CD4-positive, alpha-beta memory T cell (primary cell): ENCODE results near the gene ZNF628. TPM values are rescaled to one million over a fixed set of nuclear protein-coding genes. Genes with fewer than 3 reads are reported as not detected.

Source experiments
- CTCF ChIA-PET: fragments of 350-600 bp; sonication (Branson Sonifier 250); formaldehyde crosslinking; loops from one replicate; lab custom pipeline; 2021; ENCODE audit warnings: inconsistent platforms; ENCODE audit not compliant: partially characterized antibody; lab: Charles Lee
- POLR2A ChIA-PET: fragments of 350-600 bp; sonication (Branson Sonifier 250); formaldehyde crosslinking; loops from one replicate; lab custom pipeline; 2021; ENCODE audit not compliant: partially characterized antibody; lab: Charles Lee
- DNase-seq, 5 donors: peaks; one replicate each; pipeline versions ENCODE4 v3.0.0 to v3.0.0-alpha.2; 2020 to 2022; ENCODE audit warnings: mixed read lengths in 1 of 5
- H3K27ac ChIP-seq: one replicate; pipeline ENCODE4 v1.7.0; 2013; ENCODE audit warnings: low read depth, low read length
- H3K27me3 ChIP-seq: 2 replicates; pipeline ENCODE4 v1.7.0; 2013; ENCODE audit warnings: mild to moderate bottlenecking, low read length, moderate library complexity; ENCODE audit not compliant: insufficient read depth
- H3K36me3 ChIP-seq: 2 replicates; pipeline ENCODE4 v1.7.0; 2013; ENCODE audit warnings: mild to moderate bottlenecking, low read length, moderate library complexity; ENCODE audit not compliant: insufficient read depth
- H3K4me1 ChIP-seq: 2 replicates; pipeline ENCODE4 v1.7.0; 2013; ENCODE audit warnings: mild to moderate bottlenecking, low read length, moderate library complexity; ENCODE audit not compliant: insufficient read depth
- H3K4me3 ChIP-seq, 2 donors: one replicate each; pipeline ENCODE4 v1.7.0; 2013; ENCODE audit warnings: low read length in 2 of 2, mild to moderate bottlenecking in 1 of 2
- H3K9me3 ChIP-seq, 2 donors: one replicate each; pipeline ENCODE4 v1.7.0; 2013; ENCODE audit warnings: low read length in 2 of 2, control low read depth in 1 of 2; ENCODE audit not compliant: control insufficient read depth in 1 of 2
- H3K27ac Mint-ChIP-seq, 7 donors: one replicate each; pipeline ENCODE4 v1.8.0; 2020 to 2021; ENCODE audit warnings: mixed read lengths in 7 of 7, mild to moderate bottlenecking in 6 of 7, inconsistent platforms in 3 of 7, moderate library complexity in 3 of 7
- H3K27me3 Mint-ChIP-seq, 2 donors: one replicate each; pipeline ENCODE4 v1.8.0; 2020 to 2021; ENCODE audit warnings: mixed read lengths in 2 of 2
- H3K36me3 Mint-ChIP-seq, 2 donors: one replicate each; pipeline ENCODE4 v1.8.0; 2020 to 2021; ENCODE audit warnings: mixed read lengths in 2 of 2, inconsistent platforms in 1 of 2, mild to moderate bottlenecking in 1 of 2
- H3K4me1 Mint-ChIP-seq, 4 donors: one replicate each; pipeline ENCODE4 v1.8.0; 2020 to 2021; ENCODE audit warnings: mixed read lengths in 4 of 4, mild to moderate bottlenecking in 1 of 4
- H3K4me3 Mint-ChIP-seq, 8 donors: one replicate each; pipeline ENCODE4 v1.8.0; 2020 to 2021; ENCODE audit warnings: mixed read lengths in 8 of 8, mild to moderate bottlenecking in 7 of 8, moderate library complexity in 6 of 8, inconsistent platforms in 3 of 8
- H3K9me3 Mint-ChIP-seq, 8 donors: one replicate each; pipeline ENCODE4 v1.8.0; 2020 to 2021; ENCODE audit warnings: mixed read lengths in 8 of 8, mild to moderate bottlenecking in 5 of 8, inconsistent platforms in 3 of 8, moderate library complexity in 1 of 8
- intact Hi-C: fragments of 100-400 bp; cut with micrococcal nuclease; formaldehyde crosslinking; loops from one replicate; pipeline ENCODE4 v1.15.1; 2023
- polyA plus RNA-seq, 2 donors: library from polyadenylated mRNA; unstranded; fragments of 300-500 nt; fragmentation: Illumina TruSeq; gene quantifications; one replicate each; pipeline ENCODE4 v1.2.3, GENCODE V29; 2021
- total RNA-seq, 2 experiments: library from RNA; stranded (reverse); gene quantifications; one replicate each; pipeline ENCODE4 v1.2.3, GENCODE V29; 2021

ZNF628 gene
- total and polyA plus RNA-seq, 4 experiments from 2014 or later = 0.47 to 9.1 (median 8.1) TPM; not detected in 1

DNA sequence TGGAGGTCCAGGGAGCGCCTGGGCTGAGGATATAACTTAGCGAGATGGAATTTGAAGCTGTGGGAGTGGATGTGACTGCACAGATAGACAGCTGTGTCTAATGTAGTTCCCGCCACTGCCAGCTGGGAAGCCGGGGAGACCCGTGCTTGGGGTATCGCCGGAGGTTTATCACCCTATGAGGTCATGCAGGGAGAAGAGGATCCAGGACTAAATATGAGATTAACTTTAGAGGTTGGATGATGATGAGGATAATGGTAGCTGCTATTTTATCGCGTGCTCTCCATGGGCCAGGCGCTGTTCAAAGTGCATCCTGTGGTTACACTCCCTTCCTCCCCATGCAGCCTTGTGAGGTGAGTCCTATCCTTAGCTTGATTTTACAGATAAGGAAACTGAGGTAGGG, 31.7 kb downstream of the ZNF628 start:
- intact Hi-C loops = no loop called here
- H3K9me3 Mint-ChIP-seq = no peaks in the 10 kb centered on the region
- DNase-seq = no peak
- Histone ChIP-seq H3K27me3 (no peaks in the 10 kb centered on the region), H3K36me3 (no peaks in the 10 kb centered on the region), H3K27ac (no peak overlapping the region), H3K9me3 (no peaks in the 10 kb centered on the region), H3K4me3 (no peak overlapping the region), H3K4me1 (peaks cover 4% of the 10 kb centered on the region)
- H3K36me3 Mint-ChIP-seq = no peaks in the 10 kb centered on the region
- peaks cover 18 to 23% of the 10 kb centered on the region in 2 donors for H3K27me3 Mint-ChIP-seq
- ChIA-PET CTCF (interaction anchor here (1.1 to 2.5 kb wide), 4 partner anchors 40 to 367 kb away, joined by 3 to 8 read pairs (median 5); no protein-coding TSS in a partner anchor), POLR2A (no interaction called here)
- H3K4me3 Mint-ChIP-seq = no peak overlapping the region
- peaks cover 2 to 11% (median 8%) of the 10 kb centered on the region in 4 donors for H3K4me1 Mint-ChIP-seq
- H3K27ac Mint-ChIP-seq = no peak overlapping the region

GRCh38 chr19:55516878-55517620, 40.6 kb downstream of the ZNF628 start:
- POLR2A ChIA-PET = interaction anchor here (0.7 to 0.8 kb wide), 3 partner anchors 13 to 116 kb away, joined by 3 to 4 read pairs (median 3); no protein-coding TSS in a partner anchor

GRCh38 chr19:55519451-55520311, 43.3 kb downstream of the ZNF628 start:
- POLR2A ChIA-PET = interaction anchor here (0.9 kb wide), 1 partner anchor 86 kb away, joined by 3 read pairs; no protein-coding TSS in a partner anchor
- Histone ChIP-seq H3K36me3 (no peaks in the 10 kb centered on the region), H3K27ac (no peak overlapping the region), H3K9me3 (no peaks in the 10 kb centered on the region), H3K27me3 (no peaks in the 10 kb centered on the region), H3K4me3 (no peak overlapping the region), H3K4me1 (peaks cover 6% of the 10 kb centered on the region)
- Mint-ChIP-seq H3K36me3 (no peaks in the 10 kb centered on the region), H3K27me3 (peaks cover 2 to 4% of the 10 kb centered on the region in 2 donors), H3K27ac (no peak overlapping the region), H3K4me1 (peaks cover 3 to 4% (median 3%) of the 10 kb centered on the region in 4 donors), H3K4me3 (no peak overlapping the region), H3K9me3 (no peaks in the 10 kb centered on the region)
- DNase-seq = no peak
- CTCF ChIA-PET = interaction anchor here (0.8 to 1.3 kb wide), 2 partner anchors 16 to 86 kb away, joined by 3 to 6 read pairs; partner anchors contain the start of gene ZNF865
- intact Hi-C loops = no loop called here

More at GRCh38 chr19:55516878-55517620, 40.6 kb downstream of the ZNF628 start:
- Histone ChIP-seq H3K9me3 (no peaks in the 10 kb centered on the region), H3K4me1 (peaks cover 6% of the 10 kb centered on the region), H3K27me3 (no peaks in the 10 kb centered on the region), H3K36me3 (no peaks in the 10 kb centered on the region), H3K27ac (peak overlapping the region; percentile 42), H3K4me3 (peak overlapping the region in 1 of 2 donors; percentile 38)
- Mint-ChIP-seq H3K36me3 (no peaks in the 10 kb centered on the region), H3K4me1 (peaks cover 3 to 4% (median 3%) of the 10 kb centered on the region in 4 donors), H3K27me3 (peaks cover 1 to 11% of the 10 kb centered on the region in 2 donors), H3K4me3 (peak overlapping the region; percentile 71 to 86 (median 82)), H3K9me3 (no peaks in the 10 kb centered on the region), H3K27ac (peak overlapping the region; percentile 77 to 97 (median 92))
- peak; percentile 85 to 86 (median 86) for DNase-seq
- intact Hi-C loops = loop anchor here (1.0 to 2.0 kb wide), 3 partner anchors 64 to 114 kb away; partner anchors contain the start of gene ZNF579
- CTCF ChIA-PET = interaction anchor here (1.0 to 9.1 kb wide), 5 partner anchors 89 to 120 kb away, joined by 3 to 165 read pairs (median 10); partner anchors contain the start of genes ZNF784 and ZNF865

GRCh38 chr19:55520691-55521292, 44.4 kb downstream of the ZNF628 start:
- Mint-ChIP-seq H3K27me3 (peaks cover 2 to 6% of the 10 kb centered on the region in 2 donors), H3K27ac (no peak overlapping the region), H3K4me1 (peaks cover 3 to 4% (median 3%) of the 10 kb centered on the region in 4 donors), H3K9me3 (no peaks in the 10 kb centered on the region), H3K4me3 (no peak overlapping the region), H3K36me3 (no peaks in the 10 kb centered on the region)
- ChIA-PET CTCF (interaction anchor here (1.3 kb wide), 1 partner anchor 85 kb away, joined by 6 read pairs; the partner anchor contains the start of gene ZNF865), POLR2A (interaction anchor here (0.9 kb wide), 1 partner anchor 85 kb away, joined by 3 read pairs; no protein-coding TSS in a partner anchor)
- Histone ChIP-seq H3K4me1 (peaks cover 6% of the 10 kb centered on the region), H3K27me3 (no peaks in the 10 kb centered on the region), H3K27ac (no peak overlapping the region), H3K36me3 (no peaks in the 10 kb centered on the region), H3K9me3 (no peaks in the 10 kb centered on the region), H3K4me3 (no peak overlapping the region)
- no peak for DNase-seq
- intact Hi-C loops = no loop called here

DNA sequence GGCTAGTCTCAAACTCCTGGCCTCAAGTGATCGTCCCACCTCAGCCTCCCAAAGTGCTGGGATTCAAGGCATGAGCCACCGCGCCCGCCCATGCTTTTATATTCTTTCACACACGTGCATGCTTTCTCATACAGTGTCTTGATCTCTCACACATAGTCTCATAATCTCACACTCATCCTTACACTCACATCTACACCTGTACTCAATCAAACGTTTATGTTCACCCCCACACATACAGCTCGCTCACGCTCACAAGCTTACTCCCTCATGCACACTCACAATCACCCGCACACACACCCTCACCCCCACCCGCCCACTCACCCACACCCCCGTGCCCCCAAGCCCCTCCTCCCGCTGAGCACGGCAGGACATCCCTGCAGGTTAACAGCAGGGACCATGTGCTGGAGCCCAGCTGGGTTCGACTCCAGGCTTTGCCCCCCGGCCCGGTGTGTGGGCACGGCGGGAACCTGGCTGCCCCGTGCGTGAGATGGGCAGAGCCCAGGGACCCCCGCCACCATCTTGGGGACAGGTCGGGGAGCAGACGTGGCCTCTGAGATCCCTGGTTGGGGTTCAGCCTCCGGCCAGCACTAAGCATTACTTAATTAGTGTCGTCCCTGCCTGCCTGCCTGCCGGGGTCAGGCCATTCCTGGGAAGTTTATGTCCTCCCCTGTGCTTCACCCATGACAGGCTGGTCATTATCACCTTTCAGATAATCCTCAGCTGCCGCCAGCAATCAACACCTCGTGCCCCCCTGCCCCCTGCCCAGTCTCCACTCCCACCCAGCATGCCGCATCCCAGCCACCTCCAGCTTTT, 49.1 kb downstream of the ZNF628 start:
- Histone ChIP-seq H3K4me1 (no peaks in the 10 kb centered on the region), H3K27me3 (no peaks in the 10 kb centered on the region), H3K9me3 (no peaks in the 10 kb centered on the region), H3K36me3 (no peaks in the 10 kb centered on the region), H3K27ac (no peak overlapping the region), H3K4me3 (no peak overlapping the region)
- peak overlapping the region in 1 of 7 donors; percentile 74 for H3K27ac Mint-ChIP-seq
- H3K4me3 Mint-ChIP-seq = no peak overlapping the region
- H3K9me3 Mint-ChIP-seq = no peaks in the 10 kb centered on the region
- ChIA-PET POLR2A (no interaction called here), CTCF (no interaction called here)
- intact Hi-C loops = no loop called here
- no peaks in the 10 kb centered on the region for H3K4me1 Mint-ChIP-seq
- no peaks in the 10 kb centered on the region for H3K36me3 Mint-ChIP-seq
- peaks cover 2 to 3% of the 10 kb centered on the region in 2 donors for H3K27me3 Mint-ChIP-seq
- no peak for DNase-seq
